ENCODE measurements around the gene CAMKK1.

The CAMKK1 gene

DNA sequence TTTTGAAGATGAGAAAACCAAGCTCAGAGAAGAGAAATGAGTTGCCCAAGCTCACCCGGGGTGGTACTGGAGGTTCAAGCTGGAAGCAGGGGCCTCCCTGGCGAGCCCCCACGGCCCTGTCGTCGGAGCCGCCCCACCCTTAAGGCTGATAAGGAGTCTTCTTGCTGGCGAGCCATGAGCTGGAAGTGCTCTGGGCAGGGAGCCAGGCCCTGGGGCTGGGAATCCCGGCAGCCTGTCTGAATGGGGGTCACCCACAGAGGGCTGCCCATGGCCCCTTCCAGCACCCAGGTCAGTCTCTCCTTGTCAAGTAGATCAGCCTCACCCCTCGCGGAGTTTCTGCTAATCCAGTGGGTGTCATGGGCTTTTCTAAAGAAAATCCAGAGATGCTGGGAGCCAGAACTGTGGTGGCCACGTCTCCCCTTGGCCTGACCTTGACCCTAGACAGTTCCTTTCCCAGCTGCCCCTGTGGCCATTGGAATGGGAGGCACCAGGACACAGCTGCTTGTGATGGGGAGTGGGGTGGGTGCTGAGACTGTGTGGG, 24.6 kb upstream of the CAMKK1 start:
- FAIRE-seq = no peak

DNA sequence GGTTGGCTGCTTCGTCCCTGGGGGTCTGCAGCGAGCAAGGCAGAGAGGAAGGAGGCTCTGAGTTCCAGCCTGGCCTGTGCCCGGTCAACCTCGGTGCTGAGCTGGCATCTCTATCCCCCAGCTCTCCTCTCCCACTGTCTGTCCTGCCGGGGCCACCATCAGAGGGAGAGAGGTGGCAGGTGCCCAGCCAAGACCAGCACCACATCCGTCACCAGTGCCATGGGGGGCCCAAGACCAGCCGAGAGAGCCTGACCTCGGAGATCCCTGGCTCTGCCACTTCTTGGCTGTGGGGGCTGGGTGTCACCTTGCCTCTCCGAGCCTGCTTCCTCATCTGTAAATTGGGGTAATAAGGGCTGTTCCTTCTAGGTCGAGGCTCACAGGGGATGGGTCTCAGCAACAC, 24.0 kb upstream of the CAMKK1 start:
- FAIRE-seq = no peak

DNA sequence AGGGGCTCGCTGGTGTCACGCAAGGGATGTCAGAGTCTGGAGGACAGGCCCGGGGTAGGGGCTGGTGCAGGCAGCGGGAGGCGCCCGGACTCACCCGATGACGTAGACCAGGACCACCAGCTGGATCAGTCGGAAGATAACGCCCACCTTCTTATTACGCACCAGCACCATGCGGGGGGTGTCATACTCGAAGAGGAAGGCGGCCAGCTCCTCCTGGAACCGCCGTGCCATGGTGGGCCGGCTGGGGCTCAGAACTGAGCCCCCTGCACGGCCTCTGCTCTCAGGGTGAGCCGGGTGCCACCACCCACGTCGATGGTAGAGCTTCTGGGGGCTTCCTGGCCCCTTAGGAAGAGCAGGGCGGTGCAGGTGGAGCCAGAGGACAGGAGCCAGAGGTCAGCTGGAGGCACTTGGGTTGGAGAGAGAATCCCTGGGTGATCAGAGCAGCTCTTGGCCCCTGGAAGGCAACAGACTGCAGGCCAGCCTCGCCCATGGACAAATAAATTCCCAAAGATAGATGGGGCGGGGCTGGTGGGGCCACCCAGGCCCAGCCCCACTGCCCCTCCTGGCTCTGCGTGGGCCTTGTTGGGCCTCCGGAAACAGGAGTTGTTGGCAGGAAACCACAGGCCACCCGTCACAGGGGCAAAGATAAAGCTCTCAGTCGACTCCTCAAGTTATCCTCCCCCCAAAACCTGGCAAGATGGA, 23.3 kb upstream of the CAMKK1 start, which contains the start of gene P2RX1:
TSS of gene P2RX1 (minus strand) at position 471 of the 702 bp plus-strand sequence. CDS start at position 231, 240 bp downstream.
- FAIRE-seq = no peak

DNA sequence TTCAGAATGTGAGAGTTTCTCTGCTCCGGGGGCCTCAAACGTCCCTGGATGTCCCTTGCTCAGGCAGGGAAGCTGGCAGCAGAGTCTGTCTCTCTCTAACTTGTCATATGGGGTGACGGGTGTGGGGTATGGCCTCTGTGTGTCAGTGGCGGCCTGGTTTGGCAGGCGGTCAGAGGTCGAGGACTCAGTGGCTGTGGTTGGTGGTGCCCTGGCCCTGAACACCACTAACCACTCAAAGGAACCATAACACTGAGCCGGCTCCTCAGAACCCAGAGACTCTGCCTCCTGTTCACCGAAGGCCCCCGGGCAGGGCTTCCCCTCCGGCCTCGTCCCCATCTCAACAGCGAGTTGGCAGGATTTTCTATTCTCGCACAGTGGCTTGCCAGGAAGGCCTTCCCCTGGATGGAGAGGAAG, 22.7 kb upstream of the CAMKK1 start:
- FAIRE-seq = no peak

DNA sequence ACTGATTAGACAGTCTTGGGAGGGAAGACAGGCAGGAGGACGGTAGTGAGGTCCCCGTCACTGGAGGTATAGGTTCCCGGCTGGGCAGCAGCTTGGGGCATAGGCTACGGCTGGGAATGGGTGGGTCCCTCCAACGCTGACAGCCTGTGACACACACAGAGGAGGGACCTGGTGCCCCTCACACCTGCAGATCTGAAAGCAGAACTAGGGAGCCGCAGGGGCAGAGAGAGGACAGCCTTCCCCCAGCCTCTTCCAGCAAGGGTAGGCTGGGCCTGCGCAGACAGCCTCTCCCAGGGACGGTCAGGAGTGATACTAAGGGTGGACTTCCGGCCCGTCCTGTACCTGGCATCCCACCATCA, 21.4 kb upstream of the CAMKK1 start:
- no peak for FAIRE-seq

DNA sequence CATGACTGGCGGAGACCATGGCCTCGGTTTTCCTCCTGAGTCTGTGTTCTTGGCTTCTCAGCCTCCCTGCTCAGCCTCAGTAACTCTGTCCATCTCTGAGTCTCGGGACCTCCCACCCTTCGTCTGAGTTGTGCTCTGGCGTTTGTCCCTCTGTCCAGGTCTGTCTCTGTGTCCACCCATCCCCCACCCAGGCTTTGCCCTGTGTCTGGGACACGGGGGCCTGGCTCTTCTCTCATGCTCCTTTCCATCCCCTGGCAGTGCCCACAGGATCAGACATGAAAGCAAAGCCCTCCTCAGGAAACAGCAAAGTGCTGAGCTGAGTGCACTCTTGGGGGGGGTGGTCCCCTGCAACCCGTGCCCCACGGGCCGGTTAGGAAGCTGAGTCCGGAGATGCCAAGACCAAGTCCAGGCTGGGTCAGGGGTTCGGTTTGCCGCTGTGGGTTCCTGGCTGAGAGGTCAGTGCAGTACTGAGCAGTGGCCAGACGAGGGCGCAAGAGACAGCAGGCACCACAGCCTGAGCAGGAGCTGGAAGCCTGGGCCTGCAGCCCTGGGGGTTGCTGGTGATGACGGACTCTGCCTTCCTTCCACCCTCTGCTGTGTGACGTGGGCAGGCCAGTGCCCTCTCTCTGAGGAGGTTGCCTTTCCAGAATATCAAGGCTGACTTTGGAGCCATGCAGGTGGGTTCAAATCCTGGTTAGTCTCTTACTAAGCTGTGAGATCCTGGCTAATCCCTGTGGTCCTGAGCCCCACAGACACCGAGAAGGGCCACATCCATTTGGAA, 20.9 kb upstream of the CAMKK1 start:
- no peak for FAIRE-seq

DNA sequence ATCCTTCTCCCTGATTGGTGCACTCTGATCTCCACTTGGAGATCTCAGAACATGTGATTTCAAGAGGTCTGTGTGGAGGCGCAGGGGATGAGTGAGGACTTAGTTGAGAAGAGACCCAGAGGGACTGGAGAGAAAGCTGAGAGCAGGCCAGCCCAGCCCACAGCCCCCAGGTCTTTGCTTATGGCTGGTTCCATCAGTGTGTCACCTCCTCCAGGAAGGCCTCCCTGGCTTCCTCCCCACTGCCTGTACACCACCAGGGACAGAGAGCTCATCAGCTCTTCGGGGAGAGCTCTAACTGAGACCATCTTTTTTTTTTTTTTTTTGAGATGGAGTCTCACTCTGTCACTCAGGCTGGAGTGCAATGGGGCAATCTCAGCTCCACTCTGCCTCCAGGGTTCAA, 20.0 kb upstream of the CAMKK1 start:
- no peak for FAIRE-seq

DNA sequence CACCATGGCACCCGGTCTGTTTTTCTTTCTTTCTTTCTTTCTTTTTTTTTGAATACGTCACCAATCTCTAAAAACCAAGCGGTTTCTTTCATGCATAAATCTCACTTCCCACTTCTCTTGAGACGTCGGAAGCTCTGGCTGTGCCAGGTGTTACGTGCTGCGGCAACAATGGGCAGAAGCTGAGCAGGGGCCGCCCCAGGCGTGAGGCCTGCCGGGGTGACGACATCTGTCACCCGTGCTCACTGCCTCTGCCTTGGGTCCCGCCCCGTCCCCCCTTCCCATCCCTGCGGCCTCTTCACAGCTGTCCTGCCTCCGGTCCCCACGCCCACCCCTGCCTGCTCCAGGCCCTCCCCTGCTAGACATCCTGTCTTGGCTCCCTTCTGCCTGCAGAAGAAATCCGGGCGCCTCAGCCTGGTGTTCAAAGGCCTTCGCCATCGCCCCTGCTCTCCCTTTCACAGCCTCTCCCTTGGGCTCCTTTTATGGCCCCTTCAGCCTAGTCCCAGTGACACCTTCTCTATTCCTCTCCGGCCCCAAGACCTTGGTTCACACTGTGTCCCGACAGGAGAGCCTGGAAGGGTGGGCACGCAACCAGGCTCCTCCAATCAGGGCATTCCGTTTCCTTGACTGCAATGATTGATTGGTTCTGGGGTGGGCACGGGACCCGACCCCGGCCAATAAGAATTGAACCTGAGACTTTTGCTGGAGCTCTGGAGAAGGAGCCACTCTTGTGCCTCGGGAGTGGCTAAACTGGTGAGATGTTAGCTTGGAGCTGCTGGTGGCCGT, 18.6 kb upstream of the CAMKK1 start:
- FAIRE-seq = no peak

DNA sequence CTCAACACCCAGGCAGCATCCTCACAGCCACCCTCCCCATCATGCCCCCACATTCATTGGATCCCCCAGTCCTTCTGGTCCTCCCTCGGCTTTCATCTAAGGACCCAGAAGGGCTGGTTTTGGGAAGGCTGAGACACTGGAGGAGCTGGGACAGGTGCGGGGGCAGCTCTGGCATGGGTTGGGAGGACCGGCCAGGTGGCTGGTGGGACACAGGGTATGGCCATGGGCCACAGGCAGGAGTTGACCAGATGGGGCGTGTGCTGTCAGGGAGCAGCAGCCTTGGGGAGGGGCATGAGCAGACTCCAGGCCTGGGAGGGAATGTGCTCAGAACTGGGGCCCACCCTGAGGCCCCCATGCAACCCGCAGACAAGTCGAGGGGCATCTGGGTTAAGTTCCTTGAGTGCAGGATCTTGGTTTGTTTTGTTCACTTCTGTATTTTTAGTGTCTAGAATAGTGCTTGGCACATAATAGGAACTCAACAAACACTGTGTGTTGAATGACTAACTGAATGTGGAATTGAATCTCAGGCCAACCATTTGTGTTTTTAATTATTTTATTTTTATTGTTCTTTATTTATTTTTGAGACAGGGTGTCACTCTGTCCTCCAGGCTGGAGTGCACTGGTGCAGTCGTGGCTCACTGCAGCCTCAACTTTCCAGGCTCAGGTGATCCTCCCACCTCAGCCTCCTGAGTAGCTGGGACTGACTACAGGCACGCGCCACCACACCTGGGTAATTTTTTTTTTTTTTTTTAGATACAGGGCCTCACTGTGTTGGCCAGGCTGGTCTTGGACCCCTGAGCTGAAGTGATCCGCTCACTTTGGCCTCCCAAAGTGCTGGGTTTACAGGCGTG, 17.8 kb upstream of the CAMKK1 start:
- FAIRE-seq = no peak

DNA sequence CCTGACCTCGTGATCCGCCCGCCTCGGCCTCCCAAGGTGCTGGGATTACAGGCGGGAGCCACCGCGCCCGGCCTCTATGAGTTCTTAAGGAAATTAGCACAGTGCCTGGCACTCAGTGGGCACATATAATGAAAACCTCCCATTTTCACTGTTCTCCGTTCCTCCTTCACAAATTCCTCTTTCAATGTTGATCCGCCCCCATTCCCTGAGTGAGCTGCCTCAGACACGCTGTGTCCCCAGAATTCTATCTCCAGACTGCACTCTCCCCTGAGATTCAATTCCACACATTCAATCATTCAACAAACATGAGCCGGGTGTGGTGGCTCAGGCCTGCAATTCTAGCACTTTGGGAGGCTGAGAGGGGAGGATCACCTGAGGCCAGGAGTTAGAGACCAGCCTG, 16.4 kb upstream of the CAMKK1 start:
- no peak for FAIRE-seq

DNA sequence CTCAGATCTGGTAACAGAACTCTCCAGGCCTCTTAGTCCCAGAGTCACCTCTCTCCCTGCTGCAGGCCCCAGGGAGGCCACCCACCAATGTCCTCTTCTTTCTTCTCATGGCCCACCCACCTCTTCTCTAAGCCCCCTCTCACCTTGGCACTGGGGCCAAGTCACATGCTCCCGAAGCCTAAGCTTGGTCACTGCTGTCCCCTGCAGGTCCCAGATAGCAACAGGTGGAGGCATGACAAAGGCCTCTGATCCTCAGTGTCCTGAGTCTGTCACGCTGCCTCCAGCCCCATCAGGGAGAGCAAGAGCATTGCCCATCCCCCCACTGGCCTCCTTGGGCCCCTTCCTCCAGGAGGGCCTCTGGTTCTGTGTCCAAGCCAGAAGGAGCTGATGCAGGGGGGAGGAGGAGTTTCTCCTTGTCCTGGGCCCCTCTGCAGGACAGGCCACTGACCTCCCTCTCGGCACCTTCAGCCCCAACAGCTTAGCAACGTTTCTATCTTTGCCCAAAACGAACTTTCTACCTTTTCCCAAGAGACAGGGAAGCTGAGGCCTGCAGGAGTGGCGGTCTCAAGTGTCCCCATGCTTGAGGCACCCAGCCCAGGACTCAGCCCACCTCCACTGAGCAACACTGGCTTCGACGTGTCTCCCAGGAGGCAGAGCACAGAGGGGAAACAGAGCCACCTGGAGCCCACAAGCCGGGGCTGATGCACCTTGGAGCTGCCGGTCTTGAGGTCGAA, 14.8 kb upstream of the CAMKK1 start:
- no peak for FAIRE-seq

DNA sequence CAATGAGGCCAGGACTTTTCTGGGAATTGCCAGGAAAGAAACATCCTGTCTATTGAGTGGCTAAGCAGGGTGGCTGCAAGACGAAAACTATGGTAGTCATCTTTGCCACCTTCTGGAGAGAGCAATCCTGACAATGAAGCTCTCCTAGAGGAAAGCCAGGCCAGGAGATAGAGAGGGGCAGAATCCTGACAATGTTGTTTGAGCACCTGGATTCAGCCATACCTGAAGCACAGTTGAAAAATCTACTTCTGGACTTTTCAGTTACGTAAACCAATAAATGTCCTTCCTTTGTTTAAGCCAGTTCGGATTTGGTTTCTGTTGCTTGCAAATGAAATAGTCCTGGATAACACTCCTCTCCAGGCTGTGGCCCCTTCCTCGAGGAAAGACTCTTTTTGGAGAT, 14.0 kb upstream of the CAMKK1 start:
- no peak for FAIRE-seq

DNA sequence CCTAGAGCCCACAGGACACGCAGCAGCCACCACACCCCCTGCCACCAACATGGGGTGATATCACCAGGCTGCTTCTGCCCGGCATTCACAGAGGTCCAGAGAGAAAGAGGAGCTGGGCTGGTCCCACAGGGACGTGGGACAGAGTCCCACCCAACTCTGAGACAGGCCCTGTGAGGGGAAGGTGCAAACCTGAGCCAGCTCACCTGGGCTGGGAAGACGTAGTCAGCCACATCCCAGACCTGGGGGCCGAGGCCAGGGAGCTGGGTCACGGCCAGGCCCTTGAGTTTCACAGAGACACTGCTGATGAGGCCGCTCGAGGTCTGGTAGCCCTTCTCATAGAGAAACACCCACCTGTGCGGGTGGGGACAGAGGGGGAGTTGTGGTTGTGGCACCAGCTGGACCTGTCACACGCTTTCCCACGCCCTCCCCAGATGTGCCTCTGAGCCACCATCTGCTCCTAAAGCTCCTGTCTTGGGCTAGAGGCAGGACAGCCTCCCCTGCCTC, 12.2 kb upstream of the CAMKK1 start:
- no peak for FAIRE-seq

DNA sequence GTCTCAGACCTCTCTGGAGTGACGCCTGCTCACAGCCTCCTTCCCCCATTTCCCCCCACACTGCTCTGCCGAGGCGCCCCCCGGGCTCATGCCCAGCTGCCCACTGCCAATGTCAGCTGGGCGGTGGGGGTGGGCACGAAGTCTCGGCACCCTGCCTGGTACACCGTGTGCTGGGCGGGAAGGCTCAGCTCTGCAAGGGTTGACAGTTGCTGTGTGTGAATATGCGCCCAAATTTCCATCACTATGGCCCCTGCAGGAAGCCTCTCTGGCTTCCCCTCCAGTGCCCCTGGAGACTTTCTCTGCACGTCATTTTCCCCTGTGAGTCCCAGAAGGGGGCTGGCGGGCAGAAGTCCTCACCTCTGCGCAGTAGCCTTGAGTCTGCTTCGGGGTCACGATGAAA, 11.6 kb upstream of the CAMKK1 start:
- no peak for FAIRE-seq

DNA sequence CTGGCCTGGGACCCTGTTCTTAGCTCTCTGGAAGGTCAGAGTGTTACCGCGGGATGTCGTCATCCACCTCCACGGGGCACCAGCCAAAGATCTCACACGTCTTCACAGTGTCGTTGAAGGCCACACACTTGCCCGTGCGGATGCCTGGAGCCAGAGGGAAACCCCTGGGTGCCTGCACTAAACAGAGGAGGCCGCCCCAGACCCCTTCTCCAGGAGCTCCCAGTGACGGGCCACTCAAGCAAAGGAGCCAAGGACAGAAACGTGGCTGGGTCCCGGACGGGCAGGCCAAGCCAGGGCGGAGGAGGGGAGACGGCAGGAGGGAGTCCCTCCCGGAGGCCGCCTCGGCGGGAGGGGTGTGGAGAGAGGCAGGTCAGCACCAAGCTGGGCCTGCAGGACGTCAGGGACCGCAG, 11.0 kb upstream of the CAMKK1 start:
- FAIRE-seq = no peak

DNA sequence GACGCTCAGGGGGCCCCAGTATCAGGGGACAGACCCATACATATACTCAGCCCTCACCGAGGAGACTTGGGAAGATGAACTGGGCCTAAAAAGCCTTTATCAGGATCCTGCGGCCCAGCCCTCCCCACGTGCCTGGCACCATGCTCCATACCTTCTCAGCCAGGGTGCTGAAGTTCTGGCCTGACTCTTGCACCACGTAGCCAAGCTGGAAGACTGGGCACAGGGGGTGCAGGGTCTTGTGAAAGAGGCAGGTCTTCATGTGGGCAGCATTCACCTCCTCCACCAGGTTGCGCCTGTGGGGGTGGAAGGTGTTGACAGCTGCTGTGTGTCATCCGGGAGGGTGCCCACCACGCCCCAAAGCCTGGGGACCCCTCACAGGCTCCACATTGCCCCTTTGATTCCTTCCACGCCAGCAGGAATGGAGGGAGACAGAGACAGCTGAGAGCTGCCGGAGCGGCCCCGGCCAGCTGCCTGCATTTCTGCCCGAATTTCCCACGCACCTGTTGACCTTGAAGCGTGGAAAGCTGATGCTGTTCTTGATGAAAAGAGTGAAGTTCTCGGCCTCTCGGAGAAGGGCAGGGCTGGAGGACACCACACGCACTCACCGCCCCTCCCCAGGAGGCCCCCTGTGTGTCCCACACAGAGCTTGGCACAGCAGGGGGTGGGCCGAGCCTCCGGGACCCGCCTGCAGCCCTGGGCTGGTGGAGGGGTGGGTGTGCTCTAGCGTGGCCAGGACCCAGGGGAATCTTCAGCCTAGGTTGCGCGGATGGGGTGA, 10.4 kb upstream of the CAMKK1 start:
- FAIRE-seq = no peak

DNA sequence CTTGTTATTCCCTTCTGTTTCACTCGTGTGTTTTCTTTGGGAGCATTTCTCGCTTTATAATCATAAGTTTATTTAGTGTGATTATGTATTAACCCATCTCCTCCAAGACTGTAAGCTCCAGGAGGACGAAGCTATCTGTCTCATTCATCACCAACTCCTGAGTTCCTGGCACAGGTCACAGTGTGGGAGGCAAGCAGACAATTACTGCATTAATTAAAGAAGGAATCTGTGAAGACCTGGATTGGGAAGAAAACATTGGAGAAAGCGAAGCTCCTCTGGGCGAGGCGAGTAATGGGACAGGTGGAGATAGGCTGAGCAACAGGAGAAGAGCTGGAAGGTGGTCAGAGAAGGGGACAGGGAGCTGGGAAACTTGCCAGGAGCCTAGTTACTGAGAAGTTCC, 7.8 kb upstream of the CAMKK1 start:
- FAIRE-seq = no peak

DNA sequence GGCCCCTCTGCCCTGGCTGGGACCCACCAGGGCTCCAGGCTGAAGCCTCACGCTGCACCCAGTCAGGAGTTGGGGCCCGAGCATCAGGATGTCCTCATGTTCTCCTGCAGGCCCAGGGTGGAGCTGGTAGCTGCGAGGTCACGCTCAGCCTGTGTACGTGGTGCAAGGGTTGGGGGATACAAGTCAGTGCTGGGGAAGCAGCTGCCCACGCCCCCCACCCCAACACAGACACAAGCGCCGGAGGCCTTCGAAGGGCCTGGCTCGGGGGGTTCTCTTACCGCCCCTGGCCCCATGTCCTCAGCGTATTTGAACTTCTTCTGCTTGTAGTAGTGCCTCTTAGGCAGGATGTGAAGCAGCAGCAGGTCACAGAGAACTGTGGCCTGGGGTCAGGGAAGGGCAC, 4.9 kb upstream of the CAMKK1 start:
- no peak for FAIRE-seq

DNA sequence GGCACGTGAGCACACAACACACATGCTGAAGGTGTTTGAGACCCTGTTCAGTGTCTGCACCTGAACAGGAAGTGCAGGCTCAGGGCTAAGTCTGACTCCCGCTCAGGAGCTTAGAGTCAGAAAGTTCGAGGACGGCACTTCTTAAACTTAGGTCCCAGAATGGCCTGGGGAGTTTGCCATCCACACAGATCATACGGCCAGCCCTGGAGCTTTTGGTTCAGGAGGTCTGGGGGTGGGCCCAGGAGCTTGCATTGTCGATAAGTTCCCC, 4.0 kb upstream of the CAMKK1 start:
- no peak for FAIRE-seq

DNA sequence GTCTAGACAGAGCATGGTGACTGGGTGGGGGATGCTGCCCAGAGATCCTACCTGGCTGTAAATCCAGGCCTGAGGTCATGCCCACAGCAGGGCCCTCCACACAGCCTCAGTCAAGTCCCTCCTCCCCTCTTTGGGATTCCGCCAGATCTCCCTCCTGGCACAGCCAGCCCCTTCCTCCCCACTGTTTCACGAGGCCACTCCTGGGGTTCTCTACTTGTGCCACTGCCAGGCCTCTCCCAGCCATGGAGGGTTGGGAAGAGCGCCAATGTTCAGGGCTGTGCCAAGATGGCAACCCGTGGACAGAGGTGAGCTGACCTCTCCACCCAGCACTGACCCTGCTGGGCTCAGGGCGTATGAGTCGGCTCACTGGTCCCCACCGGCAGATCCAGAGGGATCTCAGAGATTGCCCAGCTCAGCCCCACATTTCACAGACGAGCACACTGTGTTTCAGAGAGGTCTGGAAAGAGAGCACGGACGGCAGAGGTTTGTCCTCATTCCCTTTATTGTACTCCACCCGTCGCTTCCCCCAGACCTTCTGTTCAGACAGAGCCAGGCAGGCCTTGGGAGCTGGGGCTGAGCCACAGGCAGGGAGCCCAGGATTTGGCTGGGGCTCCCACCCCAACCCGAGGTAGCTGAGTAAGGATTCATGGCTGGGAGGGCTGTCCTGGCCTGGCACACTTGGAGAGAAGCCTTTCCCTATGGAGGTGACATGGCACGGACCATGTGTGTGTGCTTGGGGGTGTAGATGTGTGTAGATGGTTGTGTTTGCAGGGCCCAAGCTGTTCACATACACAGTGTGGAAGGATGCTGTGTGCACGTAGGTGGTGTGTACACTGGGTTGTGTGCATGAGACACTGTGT, 3.5 kb upstream of the CAMKK1 start:
- FAIRE-seq = no peak
